HepG2 (cell line): Measurements from ENCODE around the gene TCF12. TPM values are rescaled to one million over a fixed set of nuclear protein-coding genes. Genes with fewer than 3 reads are reported as not detected.

Experiments
- ATAC-seq: fragments of 200-7000 bp; cut with Tn5 transposase; 3 replicates; pipeline ENCODE4 v1.9.1; 2020; ENCODE audit warnings: mild to moderate bottlenecking, moderate library complexity
- BruUV-seq: library from RNA; stranded (reverse); fragments of 400-500 nt; replicated peaks from 2 replicates; lab custom pipeline; 2021; lab: Mats Ljungman, UMichigan
- CTCF ChIA-PET: fragments of 300-600 bp; formaldehyde crosslinking; extraction: SDS; loops from one replicate; lab custom pipeline; 2021; ENCODE audit warnings: low total read pairs, inconsistent platforms, low intra/inter-chr PET ratio; lab: Yijun Ruan, JAX
- POLR2A ChIA-PET: fragments of 350-600 bp; sonication (Branson Sonifier 250); formaldehyde crosslinking; loops from one replicate; lab custom pipeline; 2020; ENCODE audit warnings: antibody characterized with exemption, inconsistent platforms; lab: Yijun Ruan, JAX
- DNase-seq: peaks from one replicate; pipeline ENCODE4 v3.0.0-alpha.2; 2015; ENCODE audit warnings: low spot score
- FAIRE-seq: peaks from 3 replicates; lab custom pipeline; 2011; peaks lifted over from hg19 to GRCh38; lab: Jason Lieb, UNC
- H2AFZ ChIP-seq: one replicate; pipeline ENCODE4 v1.6.1; 2011; ENCODE audit warnings: low read length, inconsistent platforms
- H3K27ac ChIP-seq: fragments of 300-600 bp; 3 replicates; pipeline ENCODE4 v1.8.0; 2011; ENCODE audit warnings: mixed run types, mild to moderate bottlenecking, mixed read lengths, low read length, inconsistent platforms; ENCODE audit not compliant: insufficient read depth; ENCODE audit errors: extremely low read length
- H3K27me3 ChIP-seq, 2 experiments: fragments of 200-600 bp in 1 of 2; 2 replicates in 1 of 2; 3 replicates in 1 of 2; pipeline versions ENCODE4 v1.6.0 to v1.8.0; 2011; ENCODE audit warnings: low read length in 2 of 2, mild to moderate bottlenecking in 2 of 2, moderate library complexity in 2 of 2, inconsistent platforms in 1 of 2; ENCODE audit not compliant: insufficient read depth in 2 of 2, control insufficient read depth in 1 of 2
- H3K36me3 ChIP-seq, 2 experiments: fragments of 200-600 bp in 1 of 2; replicated peaks in 1 of 2; 2 replicates in 1 of 2; 3 replicates in 1 of 2; pipeline versions ENCODE4 v1.5.1 to v1.8.0; 2011; ENCODE audit warnings: low read length in 2 of 2, inconsistent platforms in 1 of 2; ENCODE audit not compliant: insufficient read depth in 2 of 2, control insufficient read depth in 1 of 2
- H3K4me1 ChIP-seq: 2 replicates; pipeline ENCODE4 v1.5.1; 2012; ENCODE audit warnings: low read length, inconsistent platforms; ENCODE audit not compliant: insufficient read depth
- H3K4me2 ChIP-seq: 2 replicates; pipeline ENCODE4 v1.6.0; 2011; ENCODE audit warnings: low read depth, low read length, inconsistent platforms
- H3K4me3 ChIP-seq, 3 experiments: fragments of 200-600 bp in 1 of 3; sonication (generic), shearing (Covaris generic) in 1 of 3; replicated peaks in 1 of 3; 2 replicates each; pipeline ENCODE4 v1.5.1; 2011 to 2016; ENCODE audit warnings: low read length in 3 of 3, inconsistent platforms in 2 of 3, low read depth in 2 of 3, mild to moderate bottlenecking in 2 of 3, control low read depth in 1 of 3, mixed read lengths in 1 of 3; ENCODE audit not compliant: insufficient read depth in 1 of 3
- H3K79me2 ChIP-seq: one replicate; pipeline ENCODE4 v1.6.1; 2011; ENCODE audit warnings: low read length, inconsistent platforms; ENCODE audit not compliant: insufficient read depth
- H3K9ac ChIP-seq: 2 replicates; pipeline ENCODE4 v1.6.0; 2011; ENCODE audit warnings: mild to moderate bottlenecking, low read depth, low read length, inconsistent platforms; ENCODE audit not compliant: insufficient read depth
- H3K9me3 ChIP-seq: 2 replicates; pipeline ENCODE4 v1.5.1; 2012; ENCODE audit warnings: mild to moderate bottlenecking, low read length
- H4K20me1 ChIP-seq: 2 replicates; pipeline ENCODE4 v1.6.0; 2011; ENCODE audit warnings: inconsistent platforms, mild to moderate bottlenecking, low read length, moderate library complexity; ENCODE audit not compliant: insufficient read depth
- DNMT1 ChIP-seq: sonication (generic); formaldehyde crosslinking; IDR thresholded peaks from 2 replicates; pipeline ENCODE4 v1.5.1; 2020; ENCODE audit warnings: mild to moderate bottlenecking, missing genetic modification reagents
- MEIS1 ChIP-seq: sonication (generic); formaldehyde crosslinking; IDR thresholded peaks from 2 replicates; pipeline ENCODE4 v1.9.0; 2021; ENCODE audit warnings: mild to moderate bottlenecking, missing genetic modification reagents, moderate library complexity, borderline replicate concordance
- SMYD3 ChIP-seq: sonication (generic); formaldehyde crosslinking; IDR thresholded peaks from 2 replicates; pipeline ENCODE4 v1.8.1; 2023; ENCODE audit warnings: mild to moderate bottlenecking, missing genetic modification reagents
- ZNF292 ChIP-seq: sonication (generic); formaldehyde crosslinking; IDR thresholded peaks from 2 replicates; pipeline ENCODE4 v1.8.1; 2022; ENCODE audit warnings: mild to moderate bottlenecking, low read depth, missing genetic modification reagents, borderline replicate concordance
- ZNF878 ChIP-seq: sonication (generic); formaldehyde crosslinking; IDR thresholded peaks from 2 replicates; pipeline ENCODE4 v1.8.1; 2023; ENCODE audit warnings: mild to moderate bottlenecking, missing genetic modification reagents, moderate library complexity
- WGBS: methylation state at CpG from one replicate; pipeline ENCODE4 v1.1.6; 2017; ENCODE audit warnings: low lambda C conversion rate; 5-methylcytosine and 5-hydroxymethylcytosine counted together
- in situ Hi-C: cut with HindIII; loops from 2 replicates; pipeline ENCODE4 v1.10.0; 2017; ENCODE audit warnings: low pct_unique_long_range_greater_than_20kb; ENCODE audit not compliant: extremely low pct_ligation_motif_present
- intact Hi-C: fragments of 100-400 bp; cut with micrococcal nuclease; formaldehyde crosslinking; loops from one replicate; pipeline ENCODE4 v1.10.0; 2022; ENCODE audit not compliant: unreplicated experiment
- polyA plus RNA-seq, 8 experiments: library from polyadenylated mRNA; depleted of rRNA in 3 of 8; stranded (reverse) in 7 of 8; unstranded in 1 of 8; fragments of >200 nt; fragmentation: Illumina TruSeq in 4 of 8; extraction: Trizol in 4 of 8; gene quantifications; 2 replicates each; pipeline versions ENCODE4 v1.2.1 to v1.2.3, GENCODE V29; 2011 to 2016; ENCODE audit warnings: low read depth in 4 of 8, missing spikeins in 1 of 8, mixed read lengths in 1 of 8; ENCODE audit not compliant: insufficient read depth in 1 of 8
- total RNA-seq, 5 experiments: library from RNA; depleted of rRNA; stranded (reverse); fragments of >200 nt; fragmentation: Illumina TruSeq; extraction: Trizol; gene quantifications; 2 replicates each; pipeline ENCODE4 v1.2.3, GENCODE V29; 2016; ENCODE audit warnings: low read depth in 1 of 5
- TF ChIP-seq, protein P1 (sequence below): sonication (generic); IDR thresholded peaks from 2 replicates; pipeline ENCODE4 v1.6.1; 2016; ENCODE audit warnings: low read depth, borderline replicate concordance
- TF ChIP-seq, protein P2 (sequence below): sonication (generic); formaldehyde crosslinking; IDR thresholded peaks from 2 replicates; pipeline ENCODE4 v1.5.1; 2020; ENCODE audit warnings: mild to moderate bottlenecking, missing genetic modification reagents, borderline replicate concordance
- TF ChIP-seq, protein P3 (sequence below): sonication (generic); formaldehyde crosslinking; IDR thresholded peaks from one replicate; pipeline ENCODE4 v1.5.1; 2020; ENCODE audit warnings: mild to moderate bottlenecking, missing genetic modification reagents; ENCODE audit errors: not compliant biosample characterization

The TCF12 gene
- total and polyA plus RNA-seq, 2 of the 13 experiments (the other 11 are each of a cell fraction or from before 2014, with no cell fraction given): 48.6 to 51.1 TPM

- no peak for TF ChIP-seq ZNF878 (CRISPR knock-in tag)
These were observed 318.8 kb downstream of the TCF12 start (continued) for GRCh38 chr15:57237301-57237642.

DNA sequence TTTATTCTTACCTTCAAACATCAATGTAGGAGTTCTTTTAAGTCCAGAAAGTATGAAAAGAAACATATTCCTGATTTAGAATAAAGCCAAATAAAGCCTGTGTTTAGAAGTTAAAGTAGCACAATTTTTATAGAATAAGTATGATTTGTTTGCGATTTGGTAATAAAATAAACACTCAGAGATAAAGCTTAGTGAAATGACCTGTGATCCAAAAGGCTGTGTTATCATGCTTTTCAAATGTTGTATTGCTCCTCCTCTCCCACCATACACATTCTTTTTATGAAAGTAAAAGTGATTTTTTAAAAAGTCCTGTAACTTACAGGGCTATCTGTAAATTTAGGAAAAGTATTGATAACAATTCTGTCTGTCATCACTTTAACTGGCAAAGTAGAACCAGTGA, 319.2 kb downstream of the TCF12 start:
- BruUV-seq: no TSS peak
- Histone ChIP-seq H3K9ac (no peak overlapping the region), H4K20me1 (no peaks in the 10 kb centered on the region), H2AFZ (no peak overlapping the region), H3K36me3 (peaks cover 11 to 43% of the 10 kb centered on the region in 2 experiments), H3K27ac (no peak overlapping the region), H3K4me1 (no peaks in the 10 kb centered on the region), H3K4me2 (no peak overlapping the region), H3K79me2 (no peaks in the 10 kb centered on the region), H3K27me3 (no peaks in the 10 kb centered on the region), H3K9me3 (no peaks in the 10 kb centered on the region), H3K4me3 (no peak overlapping the region)
- in situ Hi-C loops (no loop called here), intact Hi-C loops (no loop called here)
- DNase-seq: no peak
- ATAC-seq: no peak
- CTCF ChIA-PET: no interaction called here
- WGBS: 100% methylated on average over 1 of the region's 1 CpG
- POLR2A ChIA-PET: no interaction called here
- FAIRE-seq: no peak
- TF ChIP-seq ZNF292 (CRISPR knock-in tag) (no peak), DNMT1 (CRISPR knock-in tag) (no peak), MEIS1 (no peak), SMYD3 (CRISPR knock-in tag) (no peak)
- TF ChIP-seq, protein P1, sequence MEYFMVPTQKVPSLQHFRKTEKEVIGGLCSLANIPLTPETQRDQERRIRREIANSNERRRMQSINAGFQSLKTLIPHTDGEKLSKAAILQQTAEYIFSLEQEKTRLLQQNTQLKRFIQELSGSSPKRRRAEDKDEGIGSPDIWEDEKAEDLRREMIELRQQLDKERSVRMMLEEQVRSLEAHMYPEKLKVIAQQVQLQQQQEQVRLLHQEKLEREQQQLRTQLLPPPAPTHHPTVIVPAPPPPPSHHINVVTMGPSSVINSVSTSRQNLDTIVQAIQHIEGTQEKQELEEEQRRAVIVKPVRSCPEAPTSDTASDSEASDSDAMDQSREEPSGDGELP: no peak
- TF ChIP-seq, protein P2, sequence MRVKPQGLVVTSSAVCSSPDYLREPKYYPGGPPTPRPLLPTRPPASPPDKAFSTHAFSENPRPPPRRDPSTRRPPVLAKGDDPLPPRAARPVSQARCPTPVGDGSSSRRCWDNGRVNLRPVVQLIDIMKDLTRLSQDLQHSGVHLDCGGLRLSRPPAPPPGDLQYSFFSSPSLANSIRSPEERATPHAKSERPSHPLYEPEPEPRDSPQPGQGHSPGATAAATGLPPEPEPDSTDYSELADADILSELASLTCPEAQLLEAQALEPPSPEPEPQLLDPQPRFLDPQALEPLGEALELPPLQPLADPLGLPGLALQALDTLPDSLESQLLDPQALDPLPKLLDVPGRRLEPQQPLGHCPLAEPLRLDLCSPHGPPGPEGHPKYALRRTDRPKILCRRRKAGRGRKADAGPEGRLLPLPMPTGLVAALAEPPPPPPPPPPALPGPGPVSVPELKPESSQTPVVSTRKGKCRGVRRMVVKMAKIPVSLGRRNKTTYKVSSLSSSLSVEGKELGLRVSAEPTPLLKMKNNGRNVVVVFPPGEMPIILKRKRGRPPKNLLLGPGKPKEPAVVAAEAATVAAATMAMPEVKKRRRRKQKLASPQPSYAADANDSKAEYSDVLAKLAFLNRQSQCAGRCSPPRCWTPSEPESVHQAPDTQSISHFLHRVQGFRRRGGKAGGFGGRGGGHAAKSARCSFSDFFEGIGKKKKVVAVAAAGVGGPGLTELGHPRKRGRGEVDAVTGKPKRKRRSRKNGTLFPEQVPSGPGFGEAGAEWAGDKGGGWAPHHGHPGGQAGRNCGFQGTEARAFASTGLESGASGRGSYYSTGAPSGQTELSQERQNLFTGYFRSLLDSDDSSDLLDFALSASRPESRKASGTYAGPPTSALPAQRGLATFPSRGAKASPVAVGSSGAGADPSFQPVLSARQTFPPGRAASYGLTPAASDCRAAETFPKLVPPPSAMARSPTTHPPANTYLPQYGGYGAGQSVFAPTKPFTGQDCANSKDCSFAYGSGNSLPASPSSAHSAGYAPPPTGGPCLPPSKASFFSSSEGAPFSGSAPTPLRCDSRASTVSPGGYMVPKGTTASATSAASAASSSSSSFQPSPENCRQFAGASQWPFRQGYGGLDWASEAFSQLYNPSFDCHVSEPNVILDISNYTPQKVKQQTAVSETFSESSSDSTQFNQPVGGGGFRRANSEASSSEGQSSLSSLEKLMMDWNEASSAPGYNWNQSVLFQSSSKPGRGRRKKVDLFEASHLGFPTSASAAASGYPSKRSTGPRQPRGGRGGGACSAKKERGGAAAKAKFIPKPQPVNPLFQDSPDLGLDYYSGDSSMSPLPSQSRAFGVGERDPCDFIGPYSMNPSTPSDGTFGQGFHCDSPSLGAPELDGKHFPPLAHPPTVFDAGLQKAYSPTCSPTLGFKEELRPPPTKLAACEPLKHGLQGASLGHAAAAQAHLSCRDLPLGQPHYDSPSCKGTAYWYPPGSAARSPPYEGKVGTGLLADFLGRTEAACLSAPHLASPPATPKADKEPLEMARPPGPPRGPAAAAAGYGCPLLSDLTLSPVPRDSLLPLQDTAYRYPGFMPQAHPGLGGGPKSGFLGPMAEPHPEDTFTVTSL (CRISPR knock-in tag): no peak
- TF ChIP-seq, protein P3, sequence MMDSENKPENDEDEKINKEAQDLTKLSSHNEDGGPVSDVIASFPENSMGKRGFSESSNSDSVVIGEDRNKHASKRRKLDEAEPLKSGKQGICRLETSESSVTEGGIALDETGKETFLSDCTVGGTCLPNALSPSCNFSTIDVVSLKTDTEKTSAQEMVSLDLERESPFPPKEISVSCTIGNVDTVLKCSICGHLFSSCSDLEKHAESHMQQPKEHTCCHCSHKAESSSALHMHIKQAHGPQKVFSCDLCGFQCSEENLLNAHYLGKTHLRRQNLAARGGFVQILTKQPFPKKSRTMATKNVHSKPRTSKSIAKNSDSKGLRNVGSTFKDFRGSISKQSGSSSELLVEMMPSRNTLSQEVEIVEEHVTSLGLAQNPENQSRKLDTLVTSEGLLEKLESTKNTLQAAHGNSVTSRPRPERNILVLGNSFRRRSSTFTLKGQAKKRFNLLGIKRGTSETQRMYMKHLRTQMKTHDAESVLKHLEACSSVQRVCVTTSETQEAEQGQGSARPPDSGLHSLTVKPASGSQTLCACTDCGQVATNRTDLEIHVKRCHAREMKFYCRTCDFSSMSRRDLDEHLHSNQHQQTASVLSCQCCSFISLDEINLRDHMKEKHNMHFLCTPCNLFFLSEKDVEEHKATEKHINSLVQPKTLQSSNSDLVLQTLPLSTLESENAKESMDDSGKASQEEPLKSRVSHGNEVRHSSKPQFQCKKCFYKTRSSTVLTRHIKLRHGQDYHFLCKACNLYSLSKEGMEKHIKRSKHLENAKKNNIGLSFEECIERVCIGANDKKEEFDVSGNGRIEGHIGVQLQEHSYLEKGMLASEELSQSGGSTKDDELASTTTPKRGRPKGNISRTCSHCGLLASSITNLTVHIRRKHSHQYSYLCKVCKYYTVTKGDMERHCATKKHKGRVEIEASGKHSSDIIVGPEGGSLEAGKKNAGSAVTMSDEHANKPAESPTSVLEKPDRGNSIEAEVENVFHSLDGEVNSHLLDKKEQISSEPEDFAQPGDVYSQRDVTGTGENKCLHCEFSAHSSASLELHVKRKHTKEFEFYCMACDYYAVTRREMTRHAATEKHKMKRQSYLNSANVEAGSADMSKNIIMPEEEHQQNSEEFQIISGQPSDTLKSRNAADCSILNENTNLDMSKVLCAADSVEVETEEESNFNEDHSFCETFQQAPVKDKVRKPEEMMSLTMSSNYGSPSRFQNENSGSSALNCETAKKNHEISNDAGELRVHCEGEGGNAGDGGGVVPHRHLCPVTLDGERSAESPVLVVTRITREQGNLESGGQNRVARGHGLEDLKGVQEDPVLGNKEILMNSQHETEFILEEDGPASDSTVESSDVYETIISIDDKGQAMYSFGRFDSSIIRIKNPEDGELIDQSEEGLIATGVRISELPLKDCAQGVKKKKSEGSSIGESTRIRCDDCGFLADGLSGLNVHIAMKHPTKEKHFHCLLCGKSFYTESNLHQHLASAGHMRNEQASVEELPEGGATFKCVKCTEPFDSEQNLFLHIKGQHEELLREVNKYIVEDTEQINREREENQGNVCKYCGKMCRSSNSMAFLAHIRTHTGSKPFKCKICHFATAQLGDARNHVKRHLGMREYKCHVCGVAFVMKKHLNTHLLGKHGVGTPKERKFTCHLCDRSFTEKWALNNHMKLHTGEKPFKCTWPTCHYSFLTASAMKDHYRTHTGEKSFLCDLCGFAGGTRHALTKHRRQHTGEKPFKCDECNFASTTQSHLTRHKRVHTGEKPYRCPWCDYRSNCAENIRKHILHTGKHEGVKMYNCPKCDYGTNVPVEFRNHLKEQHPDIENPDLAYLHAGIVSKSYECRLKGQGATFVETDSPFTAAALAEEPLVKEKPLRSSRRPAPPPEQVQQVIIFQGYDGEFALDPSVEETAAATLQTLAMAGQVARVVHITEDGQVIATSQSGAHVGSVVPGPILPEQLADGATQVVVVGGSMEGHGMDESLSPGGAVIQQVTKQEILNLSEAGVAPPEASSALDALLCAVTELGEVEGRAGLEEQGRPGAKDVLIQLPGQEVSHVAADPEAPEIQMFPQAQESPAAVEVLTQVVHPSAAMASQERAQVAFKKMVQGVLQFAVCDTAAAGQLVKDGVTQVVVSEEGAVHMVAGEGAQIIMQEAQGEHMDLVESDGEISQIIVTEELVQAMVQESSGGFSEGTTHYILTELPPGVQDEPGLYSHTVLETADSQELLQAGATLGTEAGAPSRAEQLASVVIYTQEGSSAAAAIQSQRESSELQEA (CRISPR knock-in tag): no peak
